ENCODE results near the gene NECTIN4. TPM values are rescaled to one million over a fixed set of nuclear protein-coding genes. Genes with fewer than 3 reads are reported as not detected.
"Not testable (repeated sequence)": the region's sequence is repeated elsewhere in the genome, so short reads cannot be mapped to it uniquely, and the experiment has no call there.

Gene NECTIN4
- total RNA-seq, 1 experiment from 2014 or later: 0.14 TPM

GRCh38 chr1:161082483-161082882 lies 6.9 kb downstream of the NECTIN4 start:
- no peak for DNase-seq (ENCODE audit: low spot score)

- DNase-seq (ENCODE audit: low spot score): no peak
Measured at GRCh38 chr1:161081519-161081918, 7.8 kb downstream of the NECTIN4 start.

- no peak for DNase-seq (ENCODE audit: low spot score)
Measured at GRCh38 chr1:161080441-161081405, 8.6 kb downstream of the NECTIN4 start.

GRCh38 chr1:161079436-161080110 lies 9.8 kb downstream of the NECTIN4 start:
- no peak for DNase-seq (ENCODE audit: low spot score)

- no peak for DNase-seq (ENCODE audit: low spot score)
Measured at GRCh38 chr1:161077426-161077825, 11.9 kb downstream of the NECTIN4 start.

- DNase-seq (ENCODE audit: low spot score): no peak
Measured at GRCh38 chr1:161076410-161076809, 12.9 kb downstream of the NECTIN4 start.

- DNase-seq (ENCODE audit: low spot score): no peak
Measured at GRCh38 chr1:161074676-161075368, 14.5 kb downstream of the NECTIN4 start.

GRCh38 chr1:161073474-161074121 lies 15.8 kb downstream of the NECTIN4 start:
- DNase-seq (ENCODE audit: low spot score): no peak

- no peak for DNase-seq (ENCODE audit: low spot score)
Measured at GRCh38 chr1:161072751-161073449, 16.5 kb downstream of the NECTIN4 start.

GRCh38 chr1:161071886-161072371 lies 17.4 kb downstream of the NECTIN4 start:
- no peak for DNase-seq (ENCODE audit: low spot score)

GRCh38 chr1:161070761-161071160 lies 18.6 kb downstream of the NECTIN4 start:
- DNase-seq (ENCODE audit: low spot score): no peak

- DNase-seq (ENCODE audit: low spot score): no peak
Measured at GRCh38 chr1:161069731-161070270, 19.6 kb downstream of the NECTIN4 start, which contains the start of gene ARHGAP30. TSS of gene ARHGAP30 (minus strand) at chr1:161069891. CDS start at chr1:161069624, 267 bp downstream.

GRCh38 chr1:161069241-161069640 lies 20.1 kb downstream of the NECTIN4 start:
- no peak for DNase-seq (ENCODE audit: low spot score)

GRCh38 chr1:161068306-161069234 lies 20.8 kb downstream of the NECTIN4 start:
- DNase-seq (ENCODE audit: low spot score): no peak

- no peak for DNase-seq (ENCODE audit: low spot score)
Measured at GRCh38 chr1:161066694-161067093, 22.7 kb downstream of the NECTIN4 start.

GRCh38 chr1:161065681-161066080 lies 23.7 kb downstream of the NECTIN4 start:
- not testable (repeated sequence) for DNase-seq (ENCODE audit: low spot score)

- DNase-seq (ENCODE audit: low spot score): not testable (repeated sequence)
Measured at GRCh38 chr1:161063936-161064335, 25.4 kb downstream of the NECTIN4 start.

- no peak for DNase-seq (ENCODE audit: low spot score)
Measured at GRCh38 chr1:161061419-161061818, 27.9 kb downstream of the NECTIN4 start.

- no peak for DNase-seq (ENCODE audit: low spot score)
Measured at GRCh38 chr1:161059293-161059692, 30.1 kb downstream of the NECTIN4 start.
